Left forelimb (tissue), 1 donor: ENCODE measurements around the gene MCRIP1.

Experiments used
- DNase-seq: peaks from one replicate; pipeline ENCODE4 v3.0.0-alpha.2; 2018; ENCODE audit warnings: low spot score

Gene MCRIP1

GRCh38 chr17:81819708-81820107, 13.4 kb downstream of the MCRIP1 start:
- DNase-seq = no peak

DNA sequence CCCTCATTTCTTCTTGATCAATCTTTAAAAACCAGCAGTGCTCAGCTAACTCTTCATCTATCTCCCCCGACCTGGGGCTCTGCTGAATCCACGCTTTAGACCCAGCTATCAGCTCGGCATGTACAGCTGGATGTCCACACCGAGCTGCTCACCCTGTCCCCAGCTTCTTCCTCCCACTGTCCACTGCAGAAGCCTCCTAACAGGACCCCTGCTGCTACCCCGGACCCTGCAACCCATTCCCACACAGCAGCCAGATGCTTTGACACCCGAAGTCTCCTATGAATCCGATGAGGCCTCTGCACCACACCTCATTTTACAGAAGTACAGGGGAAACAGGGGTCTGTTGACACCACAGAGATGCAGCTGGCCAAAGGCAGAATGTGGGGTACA, 15.3 kb downstream of the MCRIP1 start:
- DNase-seq = no peak

DNA sequence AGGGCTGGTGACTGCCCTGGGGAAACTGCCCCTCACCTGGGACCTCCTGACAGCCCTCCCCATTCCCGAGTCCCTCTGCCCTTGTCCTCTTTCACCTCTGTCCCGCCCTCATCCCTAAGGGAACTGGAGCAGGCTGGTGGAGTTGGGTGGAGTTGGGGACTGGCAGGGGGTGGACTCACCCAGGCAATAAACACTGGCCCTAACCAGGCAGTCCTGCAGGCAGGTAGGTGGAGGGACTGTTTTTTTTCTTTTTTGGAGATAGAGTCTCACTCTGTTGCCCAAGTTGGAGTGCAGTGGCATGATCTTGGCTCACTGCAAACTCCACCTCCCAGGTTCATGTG, 17.5 kb downstream of the MCRIP1 start:
- DNase-seq = no peak

GRCh38 chr17:81814748-81815645, 18.1 kb downstream of the MCRIP1 start:
- no peak for DNase-seq

GRCh38 chr17:81813861-81814683, 19.0 kb downstream of the MCRIP1 start:
- no peak for DNase-seq

DNA sequence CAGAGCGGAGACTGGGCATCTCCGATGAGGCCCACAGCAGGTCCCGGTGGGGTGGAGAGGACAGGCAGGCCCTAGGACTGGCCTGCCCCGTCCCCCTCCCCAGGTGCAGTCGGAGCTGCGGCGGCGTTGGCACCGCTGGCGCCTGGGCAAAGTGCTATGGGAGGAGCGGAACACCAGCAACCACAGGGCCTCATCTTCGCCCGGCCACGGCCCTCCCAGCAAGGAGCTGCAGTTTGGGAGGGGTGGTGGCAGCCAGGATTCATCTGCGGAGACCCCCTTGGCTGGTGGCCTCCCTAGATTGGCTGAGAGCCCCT, 19.8 kb downstream of the MCRIP1 start:
- no peak for DNase-seq

- no peak for DNase-seq
These were observed 20.3 kb downstream of the MCRIP1 start for GRCh38 chr17:81812571-81813370.

GRCh38 chr17:81811705-81812570, 21.2 kb downstream of the MCRIP1 start:
- no peak for DNase-seq

DNA sequence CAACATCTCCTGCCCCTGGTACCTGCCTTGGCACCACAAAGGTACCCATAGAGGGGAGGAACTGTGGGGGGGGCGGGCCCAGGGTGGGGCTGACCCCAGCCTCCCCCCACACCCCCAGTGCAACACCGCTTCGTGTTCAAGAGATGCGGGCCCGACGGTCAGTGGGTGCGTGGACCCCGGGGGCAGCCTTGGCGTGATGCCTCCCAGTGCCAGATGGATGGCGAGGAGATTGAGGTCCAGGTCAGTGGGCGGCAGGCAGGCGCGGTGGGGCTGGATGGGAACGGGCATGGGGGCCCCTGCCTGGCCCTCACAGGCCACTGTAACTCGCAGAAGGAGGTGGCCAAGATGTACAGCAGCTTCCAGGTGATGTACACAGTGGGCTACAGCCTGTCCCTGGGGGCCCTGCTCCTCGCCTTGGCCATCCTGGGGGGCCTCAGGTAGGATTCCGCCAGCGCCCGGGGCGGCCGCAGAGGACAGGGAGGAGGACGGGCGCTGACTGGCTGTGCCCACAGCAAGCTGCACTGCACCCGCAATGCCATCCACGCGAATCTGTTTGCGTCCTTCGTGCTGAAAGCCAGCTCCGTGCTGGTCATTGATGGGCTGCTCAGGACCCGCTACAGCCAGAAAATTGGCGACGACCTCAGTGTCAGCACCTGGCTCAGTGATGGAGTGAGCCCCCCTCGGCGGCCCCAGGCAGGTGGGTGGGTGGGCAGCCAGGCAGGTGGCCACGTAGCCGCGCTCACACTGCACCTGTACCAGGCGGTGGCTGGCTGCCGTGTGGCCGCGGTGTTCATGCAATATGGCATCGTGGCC, 22.0 kb downstream of the MCRIP1 start:
- DNase-seq = no peak

DNA sequence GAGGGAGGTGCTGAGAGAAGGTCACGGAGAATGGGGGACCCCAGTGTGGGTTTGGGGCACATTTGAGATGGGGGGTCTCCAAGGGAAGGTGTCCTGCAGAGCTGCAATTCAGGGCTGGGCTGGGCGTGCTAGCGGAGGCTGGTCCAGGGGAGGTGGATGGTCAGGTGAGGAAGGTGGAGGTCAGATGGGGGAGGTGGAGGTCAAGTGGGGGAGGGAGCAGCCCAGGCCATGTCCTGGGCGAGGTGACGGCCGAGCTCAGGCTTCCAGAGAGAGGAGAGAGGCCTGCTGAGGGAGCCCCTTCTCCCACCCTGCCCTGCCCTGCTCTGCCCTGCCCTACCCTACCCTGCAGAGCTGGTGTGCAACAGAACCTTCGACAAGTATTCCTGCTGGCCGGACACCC, 22.6 kb downstream of the MCRIP1 start:
- DNase-seq = no peak

- no peak for DNase-seq
These were observed 23.5 kb downstream of the MCRIP1 start for GRCh38 chr17:81809556-81809998.

GRCh38 chr17:81808778-81809555, 24.1 kb downstream of the MCRIP1 start:
- no peak for DNase-seq

- no peak for DNase-seq
These were observed 25.3 kb downstream of the MCRIP1 start for GRCh38 chr17:81807839-81808238.

DNA sequence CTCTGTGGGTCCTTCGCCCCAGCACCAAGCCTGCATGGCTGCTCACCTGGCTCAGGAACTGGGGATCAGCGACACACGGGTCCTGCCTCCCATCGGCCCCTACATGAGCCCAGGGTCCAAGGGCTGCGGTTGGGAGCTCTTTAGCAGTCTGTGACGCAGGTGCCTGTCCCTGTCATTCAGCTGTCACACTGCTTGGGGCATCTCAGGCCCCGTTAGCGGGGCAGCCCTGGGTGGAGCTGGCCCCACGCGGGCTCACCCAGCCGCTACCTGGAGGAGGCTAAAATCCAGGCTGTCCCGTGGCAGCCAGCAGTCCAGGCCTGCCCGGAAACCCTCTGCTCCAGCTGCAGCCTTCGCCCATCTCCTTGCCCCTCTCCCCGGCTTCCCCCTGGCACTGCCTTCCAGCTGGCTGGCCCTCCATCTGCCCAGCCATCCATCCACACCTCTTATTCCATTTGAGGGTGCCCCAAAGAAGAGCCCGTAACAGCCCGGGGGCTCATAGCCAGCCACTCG, 25.8 kb downstream of the MCRIP1 start:
- no peak for DNase-seq

GRCh38 chr17:81806461-81807209, 26.5 kb downstream of the MCRIP1 start:
- no peak for DNase-seq

DNA sequence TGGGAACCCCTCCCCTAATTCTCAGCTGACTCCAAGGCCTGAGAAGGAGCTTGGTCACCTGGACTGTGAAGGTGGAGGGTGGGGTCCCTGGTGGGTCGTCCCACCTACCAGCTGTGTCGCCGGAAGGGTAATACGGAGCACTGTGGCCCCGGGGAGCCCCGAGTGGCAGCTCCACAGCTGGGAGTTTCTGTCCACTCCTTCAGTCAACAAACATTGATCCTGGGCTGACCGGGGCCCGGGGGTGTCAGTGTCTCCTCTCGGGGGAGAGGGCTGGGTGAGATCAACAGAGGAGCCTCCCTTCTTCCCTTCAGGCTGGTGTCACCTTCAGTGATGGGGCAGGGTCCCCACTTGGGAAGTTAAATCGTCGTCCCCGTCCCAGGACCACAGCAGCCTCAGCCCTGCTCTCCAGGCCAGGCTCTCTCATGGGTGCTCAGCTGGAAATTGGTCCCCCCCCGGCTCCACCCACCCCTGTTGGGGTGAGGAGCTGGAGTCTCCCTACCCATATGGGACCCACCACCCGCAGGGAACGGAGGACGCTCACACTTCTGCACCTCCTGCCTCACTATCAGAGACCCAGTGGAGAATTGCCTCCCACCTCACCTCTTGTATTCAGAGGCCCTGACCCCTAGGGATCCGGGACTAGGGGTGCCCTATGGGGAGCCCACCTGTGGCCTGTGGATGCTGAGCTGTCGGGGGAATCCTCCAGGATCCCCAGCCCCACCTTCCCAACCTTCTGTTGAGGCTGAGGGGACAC, 27.2 kb downstream of the MCRIP1 start:
- DNase-seq = no peak

- DNase-seq = no peak
These were observed 28.3 kb downstream of the MCRIP1 start for GRCh38 chr17:81804559-81805399.
